Activated naive CD4-positive, alpha-beta T cell treated with anti-CD3 and anti-CD28 coated beads, Interleukin-2, amount 50 U/mL, for 72 hours (primary cell): ENCODE data around the gene TSPEAR. TPM values are rescaled to one million over a fixed set of nuclear protein-coding genes. Genes with fewer than 3 reads are reported as not detected.
"Not testable (repeated sequence)": the region's sequence is repeated elsewhere in the genome, so short reads cannot be mapped to it uniquely, and the experiment has no call there.

Experiments used
- ATAC-seq, 2 donors: fragments of 150-1000 bp; cut with Tn5 transposase; 2 replicates each; pipeline ENCODE4 v1.10.0; 2021; ENCODE audit warnings: mild to moderate bottlenecking in 2 of 2, moderate library complexity in 2 of 2
- DNase-seq, 2 donors: peaks; one replicate each; pipeline ENCODE4 v3.0.0; 2021 to 2022; ENCODE audit warnings: low spot score in 2 of 2
- H3K27ac Mint-ChIP-seq, 2 donors: one replicate each; pipeline ENCODE4 v1.8.0; 2022; ENCODE audit warnings: mild to moderate bottlenecking in 2 of 2, mixed read lengths in 2 of 2
- H3K36me3 Mint-ChIP-seq, 2 donors: one replicate each; pipeline ENCODE4 v1.8.0; 2022; ENCODE audit warnings: mixed read lengths in 2 of 2
- H3K9me3 Mint-ChIP-seq, 2 donors: one replicate each; pipeline ENCODE4 v1.8.0; 2022; ENCODE audit warnings: mixed read lengths in 2 of 2
- total RNA-seq, 2 donors: library from RNA; stranded (reverse); gene quantifications; one replicate each; pipeline ENCODE4 v1.2.3, GENCODE V29; 2022

TSPEAR gene
- total RNA-seq, 2 donors from 2014 or later: not detected

DNA sequence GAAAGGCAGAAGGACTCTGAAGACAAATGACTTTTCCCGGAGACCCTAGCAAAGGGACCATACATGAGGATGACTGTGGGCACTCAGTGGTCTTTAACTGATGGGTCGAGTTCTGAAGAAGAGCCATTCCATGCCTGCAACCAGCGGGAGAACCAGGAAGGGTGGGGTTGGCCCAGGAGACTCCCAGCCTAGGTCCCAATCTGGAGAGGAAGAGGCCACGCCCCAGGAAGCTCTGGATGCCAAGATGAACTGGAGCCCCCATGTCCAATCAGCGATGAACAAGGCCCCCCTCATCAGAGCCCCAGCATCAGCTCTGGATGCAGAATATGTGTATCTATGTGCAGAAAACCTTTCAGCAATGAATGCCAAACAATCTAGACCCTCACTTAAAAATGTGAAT is 70.6 kb downstream of the TSPEAR start:
- no peak for DNase-seq
- no peak for ATAC-seq
- Mint-ChIP-seq H3K27ac (no peak overlapping the region), H3K9me3 (peaks cover 33 to 41% of the 10 kb centered on the region in 2 donors), H3K36me3 (peaks cover 34 to 40% of the 10 kb centered on the region in 2 donors)

GRCh38 chr21:44639331-44639655 is 72.1 kb downstream of the TSPEAR start:
- Mint-ChIP-seq H3K36me3 (peaks cover 25% of the 10 kb centered on the region in 2 donors), H3K9me3 (peaks cover 24 to 32% of the 10 kb centered on the region in 2 donors), H3K27ac (no peak overlapping the region)
- DNase-seq: no peak
- ATAC-seq: no peak

DNA sequence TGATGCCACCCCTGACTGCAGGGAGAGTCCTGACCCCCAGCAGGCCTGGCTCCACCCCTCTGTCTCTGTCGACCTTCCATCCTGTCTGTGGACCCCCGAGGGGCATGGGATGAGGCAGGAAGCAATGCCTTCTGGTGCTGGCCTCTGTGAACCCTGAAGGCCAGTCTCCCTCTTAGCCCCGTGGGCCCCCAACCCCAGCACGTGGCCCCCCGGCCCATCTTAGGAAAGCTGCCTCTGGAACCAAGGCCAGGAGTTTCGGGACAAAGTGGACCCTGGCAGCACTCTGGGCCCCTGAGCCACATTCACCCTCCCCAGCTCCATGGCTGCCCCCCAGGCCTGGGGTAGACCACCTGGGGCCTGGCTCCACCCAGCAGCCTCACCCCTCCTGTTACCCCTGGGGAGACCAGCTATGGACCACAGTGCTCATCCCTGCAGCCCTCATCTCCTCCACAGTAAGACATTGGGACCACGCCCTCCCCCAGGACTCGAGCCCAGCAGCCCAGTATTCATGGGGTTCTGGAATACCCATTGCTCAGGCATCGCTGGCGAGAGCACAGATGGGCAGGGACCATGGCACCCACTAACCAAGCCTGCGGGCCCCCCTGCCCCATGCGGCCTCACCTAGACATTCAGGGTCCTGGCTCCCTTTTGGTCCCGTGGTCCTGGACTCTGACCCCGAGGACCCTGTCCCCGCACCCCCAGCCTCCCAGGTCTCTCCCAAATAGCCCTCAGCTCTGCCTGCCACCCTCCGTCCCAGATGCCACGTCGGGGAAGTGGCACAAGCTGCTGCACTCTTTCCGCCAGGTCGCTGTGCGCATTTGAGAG is 72.7 kb downstream of the TSPEAR start:
- ATAC-seq, H3K27ac Mint-ChIP-seq, DNase-seq: not testable (repeated sequence)
- H3K36me3 Mint-ChIP-seq: peaks cover 19 to 25% of the 10 kb centered on the region in 2 donors
- peaks cover 24 to 28% of the 10 kb centered on the region in 2 donors for H3K9me3 Mint-ChIP-seq

GRCh38 chr21:44637851-44638348 is 73.5 kb downstream of the TSPEAR start:
- H3K9me3 Mint-ChIP-seq: peaks cover 17 to 25% of the 10 kb centered on the region in 2 donors
- DNase-seq, ATAC-seq, H3K27ac Mint-ChIP-seq: not testable (repeated sequence)
- H3K36me3 Mint-ChIP-seq: peaks cover 11 to 17% of the 10 kb centered on the region in 2 donors

- peaks cover 8 to 14% of the 10 kb centered on the region in 2 donors for H3K36me3 Mint-ChIP-seq
- no peak for DNase-seq
Measured at GRCh38 chr21:44637018-44637850, 74.1 kb downstream of the TSPEAR start, which contains the start of gene KRTAP10-10. TSS of gene KRTAP10-10 (plus strand) at chr21:44637356. CDS start at chr21:44637418, 62 bp downstream.

GRCh38 chr21:44636209-44637017 is 75.0 kb downstream of the TSPEAR start:
- ATAC-seq (no peak), DNase-seq (no peak)
- Mint-ChIP-seq H3K27ac (no peak overlapping the region), H3K36me3 (peaks cover 11 to 13% of the 10 kb centered on the region in 2 donors), H3K9me3 (peaks cover 20 to 28% of the 10 kb centered on the region in 2 donors)

More at GRCh38 chr21:44637018-44637850, 74.1 kb downstream of the TSPEAR start, which contains the start of gene KRTAP10-10:
- H3K27ac Mint-ChIP-seq: no peak within 1 kb of the TSS
- H3K9me3 Mint-ChIP-seq: peaks cover 14 to 25% of the 10 kb centered on the region in 2 donors
- no peak for ATAC-seq

- H3K36me3 Mint-ChIP-seq: peaks cover 19 to 24% of the 10 kb centered on the region in 2 donors
- DNase-seq (no peak), ATAC-seq (no peak)
- peaks cover 27 to 35% of the 10 kb centered on the region in 2 donors for H3K9me3 Mint-ChIP-seq
- H3K27ac Mint-ChIP-seq: no peak overlapping the region
Measured at GRCh38 chr21:44632067-44632466, 79.3 kb downstream of the TSPEAR start.

GRCh38 chr21:44630440-44630839 is 80.9 kb downstream of the TSPEAR start:
- DNase-seq: no peak
- Mint-ChIP-seq H3K27ac (peak overlapping the region in 1 of 2 donors; percentile 66), H3K36me3 (peaks cover 19 to 24% of the 10 kb centered on the region in 2 donors), H3K9me3 (peaks cover 27 to 35% of the 10 kb centered on the region in 2 donors)
- ATAC-seq: no peak

- DNase-seq (no peak), ATAC-seq (no peak)
- H3K36me3 Mint-ChIP-seq: peaks cover 24 to 36% of the 10 kb centered on the region in 2 donors
- peaks cover 30 to 47% of the 10 kb centered on the region in 2 donors for H3K9me3 Mint-ChIP-seq
- H3K27ac Mint-ChIP-seq: no peak overlapping the region
Measured at GRCh38 chr21:44628707-44629391, 82.5 kb downstream of the TSPEAR start.

DNA sequence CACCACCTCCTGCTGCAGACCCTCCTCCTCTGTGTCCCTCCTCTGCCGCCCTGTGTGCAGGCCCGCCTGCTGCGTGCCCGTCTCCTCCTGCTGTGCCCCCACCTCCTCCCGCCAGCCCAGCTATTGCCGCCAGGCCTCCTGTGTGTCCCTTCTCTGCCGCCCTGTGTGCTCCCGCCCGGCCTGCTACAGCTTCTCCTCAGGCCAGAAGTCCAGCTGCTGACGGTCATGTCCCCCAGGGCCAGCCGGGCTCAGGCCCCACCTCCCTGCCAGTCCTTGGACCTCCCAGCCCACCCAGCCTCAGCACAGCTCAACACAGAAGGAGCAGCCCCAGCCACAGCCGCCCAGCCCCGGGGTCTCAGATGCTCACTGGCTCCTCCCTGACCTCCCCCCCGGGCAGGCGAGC is 83.5 kb downstream of the TSPEAR start:
- peaks cover 31 to 45% of the 10 kb centered on the region in 2 donors for H3K36me3 Mint-ChIP-seq
- not testable (repeated sequence) for ATAC-seq, H3K27ac Mint-ChIP-seq, DNase-seq
- H3K9me3 Mint-ChIP-seq: peaks cover 36 to 51% of the 10 kb centered on the region in 2 donors

- H3K27ac Mint-ChIP-seq, ATAC-seq, DNase-seq: not testable (repeated sequence)
- Mint-ChIP-seq H3K36me3 (peaks cover 37 to 51% of the 10 kb centered on the region in 2 donors), H3K9me3 (peaks cover 42 to 53% of the 10 kb centered on the region in 2 donors)
Measured at GRCh38 chr21:44627181-44627822, 84.1 kb downstream of the TSPEAR start.

GRCh38 chr21:44626673-44627143 is 84.7 kb downstream of the TSPEAR start, which contains the start of gene KRTAP10-9:
TSS of gene KRTAP10-9 (plus strand) at chr21:44627093. CDS start at chr21:44627172, 79 bp downstream.
- peaks cover 38 to 49% of the 10 kb centered on the region in 2 donors for H3K9me3 Mint-ChIP-seq
- DNase-seq: no peak
- no peak within 1 kb of the TSS for H3K27ac Mint-ChIP-seq
- ATAC-seq: no peak
- H3K36me3 Mint-ChIP-seq: peaks cover 38 to 50% of the 10 kb centered on the region in 2 donors

DNA sequence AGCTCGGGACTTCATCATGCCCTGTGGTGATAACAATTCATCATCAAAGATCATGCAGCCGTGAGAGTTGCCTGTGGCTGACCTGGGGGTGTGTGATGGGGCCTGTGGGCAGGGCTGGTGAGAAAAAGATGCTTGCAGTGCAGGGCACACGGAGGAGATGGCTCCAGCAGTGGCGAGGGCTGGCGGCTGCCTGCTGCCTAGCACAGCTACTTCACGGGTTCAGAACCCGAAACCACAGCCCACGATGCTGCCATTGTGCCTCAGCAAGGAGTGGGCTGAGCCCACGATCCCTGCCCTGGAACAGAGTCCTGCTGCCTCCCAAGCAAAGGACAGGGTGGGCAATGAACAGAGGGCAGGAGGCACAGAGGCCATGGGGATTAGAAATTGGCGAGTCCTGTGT is 85.1 kb downstream of the TSPEAR start:
- peaks cover 35 to 44% of the 10 kb centered on the region in 2 donors for H3K9me3 Mint-ChIP-seq
- ATAC-seq: no peak

GRCh38 chr21:44625756-44626155 is 85.6 kb downstream of the TSPEAR start:
- ATAC-seq (no peak), DNase-seq (no peak)
- peaks cover 32 to 41% of the 10 kb centered on the region in 2 donors for H3K9me3 Mint-ChIP-seq
- H3K36me3 Mint-ChIP-seq: peaks cover 36 to 42% of the 10 kb centered on the region in 2 donors
- H3K27ac Mint-ChIP-seq: no peak overlapping the region

More for the DNA sequence above, 85.1 kb downstream of the TSPEAR start:
- Mint-ChIP-seq H3K27ac (no peak overlapping the region), H3K36me3 (peaks cover 38 to 45% of the 10 kb centered on the region in 2 donors)
- no peak for DNase-seq

DNA sequence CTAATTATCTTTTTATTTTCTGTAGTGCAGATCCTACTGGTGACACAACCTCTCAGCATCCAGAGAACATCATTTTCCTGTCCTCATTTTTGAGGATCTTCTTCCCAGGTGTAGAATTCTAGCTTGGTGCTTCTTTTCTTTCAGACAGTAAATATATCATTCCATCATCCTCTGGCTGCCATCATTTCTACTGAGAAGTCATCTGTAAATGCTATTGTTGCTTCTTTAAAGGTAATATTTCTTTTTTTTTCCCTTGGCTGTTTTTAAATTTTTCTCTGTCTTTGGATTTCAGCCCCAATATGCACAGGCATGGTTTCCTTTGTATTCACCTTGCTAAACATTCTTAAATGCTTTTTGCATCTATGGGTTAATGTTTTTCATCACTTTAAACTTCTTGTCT is 87.8 kb downstream of the TSPEAR start:
- Mint-ChIP-seq H3K36me3 (peaks cover 48 to 53% of the 10 kb centered on the region in 2 donors), H3K27ac (no peak overlapping the region), H3K9me3 (peaks cover 46 to 52% of the 10 kb centered on the region in 2 donors)
- ATAC-seq: no peak
- DNase-seq: no peak
